Measurements from ENCODE around the gene SPTLC2. TPM values are rescaled to one million over a fixed set of nuclear protein-coding genes. Genes with fewer than 3 reads are reported as not detected.

SPTLC2 gene
- total RNA-seq, 1 experiment from 2014 or later, result 44.7 TPM

- TF ChIP-seq REST (IDR thresholded peaks at IDR 0.05; ENCODE audit: low read depth) (no peak), POLR2A (IDR thresholded peaks at IDR 0.05; ENCODE audit: borderline replicate concordance, extremely low read depth, insufficient read depth, insufficient read length) (no peak), CEBPB (IDR thresholded peaks at IDR 0.05; ENCODE audit: low read depth) (no peak), EGR1 (IDR thresholded peaks at IDR 0.05; ENCODE audit: low read depth) (no peak), TCF7L2 (IDR thresholded peaks at IDR 0.05; ENCODE audit: borderline replicate concordance, extremely low read depth, insufficient read depth, insufficient read length) (no peak), ELF1 (IDR thresholded peaks at IDR 0.05; ENCODE audit: borderline replicate concordance, low read depth) (no peak), YY1 (IDR thresholded peaks at IDR 0.05; ENCODE audit: extremely low read depth, insufficient replicate concordance, low read depth, low read length) (no peak), FOSL1 (IDR thresholded peaks at IDR 0.05; ENCODE audit: low read depth) (no peak), POLR2AphosphoS5 (IDR thresholded peaks at IDR 0.05; ENCODE audit: low read depth, low read length) (no peak)
Observed at GRCh38 chr14:77583657-77584056, 32.8 kb downstream of the SPTLC2 start (continued).

DNA sequence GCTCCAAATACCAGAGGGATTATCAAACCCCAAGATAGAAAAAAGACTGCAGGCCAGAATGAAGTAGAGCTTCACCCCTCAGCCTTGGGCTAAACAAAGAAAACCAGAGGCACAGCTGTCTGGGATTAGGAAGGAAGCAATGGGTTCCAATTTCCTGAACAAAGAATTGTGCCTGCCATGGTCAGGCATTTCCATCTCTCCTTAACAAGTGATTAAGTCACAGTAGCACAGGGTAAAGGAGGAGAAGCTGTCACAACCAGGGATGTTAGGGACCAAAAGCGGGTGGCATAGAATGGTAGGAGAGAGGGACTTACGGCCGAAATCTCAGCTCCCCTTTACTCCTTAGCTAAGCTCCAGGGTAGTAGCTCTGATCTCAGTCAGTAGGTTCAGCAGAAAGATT is 33.9 kb downstream of the SPTLC2 start:
- Histone ChIP-seq H3K4me2 (ENCODE audit: low read length) (no peak overlapping the region), H4K20me1 (ENCODE audit: insufficient read depth) (peaks cover 4% of the 10 kb centered on the region; the same call in 1 of the 2 replicates), H3K9me2 (ENCODE audit: insufficient read depth) (no peaks in the 10 kb centered on the region), H3K4me3 (replicated peaks in 1 of 2; ENCODE audit: low read depth in 1 of 2, low read length in 2 of 2) (no peak overlapping the region), H3K79me2 (ENCODE audit: insufficient read depth, low read length) (peaks cover 84% of the 10 kb centered on the region), H3K27ac (ENCODE audit: low read depth, low read length) (no peak overlapping the region), H3K4me1 (ENCODE audit: control insufficient read depth in 1 of 2, insufficient read depth in 2 of 2, low read length in 2 of 2) (peaks cover 0 to 10% of the 10 kb centered on the region in 2 experiments; a peak in 1 of 4 replicates), H3K27me3 (ENCODE audit: insufficient read depth, low read length) (no peaks in the 10 kb centered on the region), H3K9ac (ENCODE audit: low read length) (no peak overlapping the region), H3K36me3 (ENCODE audit: control insufficient read depth in 1 of 2, insufficient read depth in 2 of 2, low read length in 2 of 2) (no peaks in the 10 kb centered on the region), H3K9me3 (ENCODE audit: control insufficient read depth in 1 of 2, insufficient read depth in 1 of 2, low read depth in 1 of 2, low read length in 2 of 2) (no peaks in the 10 kb centered on the region), H2AFZ (ENCODE audit: low read depth, low read length, poor library complexity, severe bottlenecking) (no peak overlapping the region)
- intact Hi-C loops (cut with micrococcal nuclease), result no loop called here
- DNase-seq (ENCODE audit: low read depth, low spot score) (no peak), ATAC-seq (no peak)
- RAD21 ChIA-PET (ENCODE audit: low non-redundant PET in 1 of 2, low total read pairs in 2 of 2, uncharacterized antibody in 2 of 2, unreplicated experiment in 2 of 2), result no interaction called here
- BruUV-seq (replicated peaks), result no TSS peak
- POLR2A ChIA-PET, result no interaction called here
- CTCF ChIA-PET, result no interaction called here
- TF ChIP-seq, protein P1, sequence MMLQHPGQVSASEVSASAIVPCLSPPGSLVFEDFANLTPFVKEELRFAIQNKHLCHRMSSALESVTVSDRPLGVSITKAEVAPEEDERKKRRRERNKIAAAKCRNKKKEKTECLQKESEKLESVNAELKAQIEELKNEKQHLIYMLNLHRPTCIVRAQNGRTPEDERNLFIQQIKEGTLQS (IDR thresholded peaks at IDR 0.05), result no peak
- TF ChIP-seq ELF1 (IDR thresholded peaks at IDR 0.05; ENCODE audit: borderline replicate concordance, low read depth) (no peak), RAD21 (IDR thresholded peaks at IDR 0.05; ENCODE audit: low read depth) (no peak), POLR2AphosphoS5 (IDR thresholded peaks at IDR 0.05; ENCODE audit: low read depth, low read length) (no peak), CBX3 (IDR thresholded peaks at IDR 0.05; ENCODE audit: low read depth) (no peak), FOSL1 (IDR thresholded peaks at IDR 0.05; ENCODE audit: low read depth) (no peak), EZH2phosphoT487 (IDR thresholded peaks at IDR 0.05; ENCODE audit: borderline replicate concordance) (no peak), SP1 (IDR thresholded peaks at IDR 0.05; ENCODE audit: low read depth) (no peak), CEBPB (IDR thresholded peaks at IDR 0.05; ENCODE audit: low read depth) (no peak), ZNF274 (IDR thresholded peaks at IDR 0.05; ENCODE audit: low read depth, low read length) (no peak), JUND (IDR thresholded peaks at IDR 0.05) (no peak)
- TF ChIP-seq, protein P2, sequence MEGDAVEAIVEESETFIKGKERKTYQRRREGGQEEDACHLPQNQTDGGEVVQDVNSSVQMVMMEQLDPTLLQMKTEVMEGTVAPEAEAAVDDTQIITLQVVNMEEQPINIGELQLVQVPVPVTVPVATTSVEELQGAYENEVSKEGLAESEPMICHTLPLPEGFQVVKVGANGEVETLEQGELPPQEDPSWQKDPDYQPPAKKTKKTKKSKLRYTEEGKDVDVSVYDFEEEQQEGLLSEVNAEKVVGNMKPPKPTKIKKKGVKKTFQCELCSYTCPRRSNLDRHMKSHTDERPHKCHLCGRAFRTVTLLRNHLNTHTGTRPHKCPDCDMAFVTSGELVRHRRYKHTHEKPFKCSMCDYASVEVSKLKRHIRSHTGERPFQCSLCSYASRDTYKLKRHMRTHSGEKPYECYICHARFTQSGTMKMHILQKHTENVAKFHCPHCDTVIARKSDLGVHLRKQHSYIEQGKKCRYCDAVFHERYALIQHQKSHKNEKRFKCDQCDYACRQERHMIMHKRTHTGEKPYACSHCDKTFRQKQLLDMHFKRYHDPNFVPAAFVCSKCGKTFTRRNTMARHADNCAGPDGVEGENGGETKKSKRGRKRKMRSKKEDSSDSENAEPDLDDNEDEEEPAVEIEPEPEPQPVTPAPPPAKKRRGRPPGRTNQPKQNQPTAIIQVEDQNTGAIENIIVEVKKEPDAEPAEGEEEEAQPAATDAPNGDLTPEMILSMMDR (IDR thresholded peaks at IDR 0.05 in 2 of 3, conservative IDR thresholded peaks at IDR 0.05 in 1 of 3; ENCODE audit: borderline replicate concordance in 1 of 3, insufficient read depth in 1 of 3, low read depth in 2 of 3, low read length in 2 of 3), result no peak
